ENCODE measurements around the gene SMAD3. TPM values are rescaled to one million over a fixed set of nuclear protein-coding genes. Genes with fewer than 3 reads are reported as not detected.

Gene SMAD3
- total RNA-seq, 1 experiment from 2014 or later: 89.2 TPM

DNA sequence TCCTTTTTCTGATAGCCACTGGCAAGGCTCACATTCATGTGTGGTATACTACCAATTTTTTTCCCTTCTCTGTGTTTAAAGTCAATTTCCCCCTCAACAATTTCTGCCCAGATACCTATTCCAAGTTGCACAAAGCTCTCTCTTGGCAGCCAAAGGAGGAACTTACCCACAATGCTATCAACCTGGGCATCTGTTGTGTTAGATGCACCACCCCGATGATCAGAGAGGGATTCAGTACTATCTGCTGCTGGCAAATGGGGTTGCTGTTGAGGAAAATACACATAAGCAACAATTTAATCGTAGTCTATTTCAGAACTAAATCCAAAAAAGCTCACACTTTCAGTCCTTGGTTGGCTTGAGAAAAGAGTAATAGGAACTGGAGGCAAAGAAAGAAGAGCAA lies 143.0 kb downstream of the SMAD3 start:
- Histone ChIP-seq H3K27ac (ENCODE audit: low read depth, low read length) (no peak overlapping the region), H2AFZ (ENCODE audit: low read depth, low read length, poor library complexity, severe bottlenecking) (no peak overlapping the region), H3K9me2 (ENCODE audit: insufficient read depth) (no peaks in the 10 kb centered on the region), H3K79me2 (ENCODE audit: insufficient read depth, low read length) (no peaks in the 10 kb centered on the region), H3K36me3 (ENCODE audit: control insufficient read depth in 1 of 2, insufficient read depth in 2 of 2, low read length in 2 of 2) (peaks cover 5 to 18% of the 10 kb centered on the region in 2 experiments; a peak in 2 of 4 replicates), H3K27me3 (ENCODE audit: insufficient read depth, low read length) (no peaks in the 10 kb centered on the region), H4K20me1 (ENCODE audit: insufficient read depth) (no peaks in the 10 kb centered on the region), H3K9me3 (ENCODE audit: control insufficient read depth in 1 of 2, insufficient read depth in 1 of 2, low read depth in 1 of 2, low read length in 2 of 2) (no peaks in the 10 kb centered on the region), H3K4me2 (ENCODE audit: low read length) (no peak overlapping the region), H3K9ac (ENCODE audit: low read length) (no peak overlapping the region), H3K4me1 (ENCODE audit: control insufficient read depth in 1 of 2, insufficient read depth in 2 of 2, low read length in 2 of 2) (no peaks in the 10 kb centered on the region), H3K4me3 (replicated peaks in 1 of 2; ENCODE audit: low read depth in 1 of 2, low read length in 2 of 2) (no peak overlapping the region)
- ChIA-PET CTCF (no interaction called here), RAD21 (ENCODE audit: low non-redundant PET in 1 of 2, low total read pairs in 2 of 2, uncharacterized antibody in 2 of 2, unreplicated experiment in 2 of 2) (no interaction called here), POLR2A (no interaction called here)
- no TSS peak for BruUV-seq (replicated peaks)
- no peak for ATAC-seq
- TF ChIP-seq, protein P1, sequence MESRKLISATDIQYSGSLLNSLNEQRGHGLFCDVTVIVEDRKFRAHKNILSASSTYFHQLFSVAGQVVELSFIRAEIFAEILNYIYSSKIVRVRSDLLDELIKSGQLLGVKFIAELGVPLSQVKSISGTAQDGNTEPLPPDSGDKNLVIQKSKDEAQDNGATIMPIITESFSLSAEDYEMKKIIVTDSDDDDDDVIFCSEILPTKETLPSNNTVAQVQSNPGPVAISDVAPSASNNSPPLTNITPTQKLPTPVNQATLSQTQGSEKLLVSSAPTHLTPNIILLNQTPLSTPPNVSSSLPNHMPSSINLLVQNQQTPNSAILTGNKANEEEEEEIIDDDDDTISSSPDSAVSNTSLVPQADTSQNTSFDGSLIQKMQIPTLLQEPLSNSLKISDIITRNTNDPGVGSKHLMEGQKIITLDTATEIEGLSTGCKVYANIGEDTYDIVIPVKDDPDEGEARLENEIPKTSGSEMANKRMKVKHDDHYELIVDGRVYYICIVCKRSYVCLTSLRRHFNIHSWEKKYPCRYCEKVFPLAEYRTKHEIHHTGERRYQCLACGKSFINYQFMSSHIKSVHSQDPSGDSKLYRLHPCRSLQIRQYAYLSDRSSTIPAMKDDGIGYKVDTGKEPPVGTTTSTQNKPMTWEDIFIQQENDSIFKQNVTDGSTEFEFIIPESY (IDR thresholded peaks at IDR 0.05; ENCODE audit: extremely low read depth, insufficient replicate concordance, low read length): no peak
- no peak for TF ChIP-seq TCF7L2 (IDR thresholded peaks at IDR 0.05; ENCODE audit: borderline replicate concordance, extremely low read depth, insufficient read depth, insufficient read length)
- TF ChIP-seq, protein P2, sequence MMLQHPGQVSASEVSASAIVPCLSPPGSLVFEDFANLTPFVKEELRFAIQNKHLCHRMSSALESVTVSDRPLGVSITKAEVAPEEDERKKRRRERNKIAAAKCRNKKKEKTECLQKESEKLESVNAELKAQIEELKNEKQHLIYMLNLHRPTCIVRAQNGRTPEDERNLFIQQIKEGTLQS (IDR thresholded peaks at IDR 0.05): no peak
- TF ChIP-seq RAD21 (IDR thresholded peaks at IDR 0.05; ENCODE audit: low read depth): no peak
- TF ChIP-seq ELF1 (IDR thresholded peaks at IDR 0.05; ENCODE audit: borderline replicate concordance, low read depth): no peak
- TF ChIP-seq POLR2AphosphoS5 (IDR thresholded peaks at IDR 0.05; ENCODE audit: low read depth, low read length): no peak
- TF ChIP-seq ZNF274 (IDR thresholded peaks at IDR 0.05; ENCODE audit: low read depth, low read length): no peak
- no peak for TF ChIP-seq POLR2A (IDR thresholded peaks at IDR 0.05; ENCODE audit: borderline replicate concordance, extremely low read depth, insufficient read depth, insufficient read length)
- no peak for TF ChIP-seq EGR1 (IDR thresholded peaks at IDR 0.05; ENCODE audit: low read depth)
- DNase-seq (ENCODE audit: low read depth, low spot score): no peak
- intact Hi-C loops (cut with micrococcal nuclease): no loop called here
